A549 (cell line): ENCODE data around the gene LSR.
"Not testable (repeated sequence)": the region's sequence is repeated elsewhere in the genome, so short reads cannot be mapped to it uniquely, and the experiment has no call there.

Source experiments
- CHD2 ChIP-seq: fragments of 150-350 bp; IDR thresholded peaks from 2 replicates; pipeline ENCODE4 v1.6.1; 2014; ENCODE audit warnings: low read length; ENCODE audit not compliant: partially characterized antibody
- ESRRA ChIP-seq: fragments of 150-350 bp; IDR thresholded peaks from 2 replicates; pipeline ENCODE4 v1.6.1; 2014; ENCODE audit warnings: mild to moderate bottlenecking, low read length, borderline replicate concordance
- FOSL2 ChIP-seq, 2 experiments: fragments of 450-650 bp in 1 of 2; fragments of >200 bp in 1 of 2; sonication (Bioruptor Twin) in 1 of 2; formaldehyde crosslinking; IDR thresholded peaks; 2 replicates each; pipeline versions ENCODE4 v1.5.0 to v1.6.1; 2016 to 2020; ENCODE audit warnings: mild to moderate bottlenecking in 1 of 2, moderate library complexity in 1 of 2
- HEYL ChIP-seq: fragments of 250-450 bp; sonication (Bioruptor Pico); IDR thresholded peaks from 2 replicates; pipeline ENCODE4 v1.8.0; 2021; ENCODE audit warnings: mild to moderate bottlenecking, moderate library complexity
- HOXB13 ChIP-seq: fragments of 250-450 bp; sonication (Bioruptor Pico); IDR thresholded peaks from 2 replicates; pipeline ENCODE4 v1.5.0; 2020; ENCODE audit warnings: low read depth, mild to moderate bottlenecking, moderate library complexity
- JUN ChIP-seq, 2 experiments: fragments of >200 bp; sonication (Bioruptor Twin); formaldehyde crosslinking; IDR thresholded peaks; 2 replicates in 1 of 2; 3 replicates in 1 of 2; pipeline ENCODE4 v1.6.1; 2016 to 2017
- KDM1A ChIP-seq: fragments of 200-600 bp; sonication (generic); IDR thresholded peaks from 2 replicates; pipeline ENCODE4 v1.6.1; 2016; ENCODE audit warnings: low read depth, mild to moderate bottlenecking
- KDM5A ChIP-seq: fragments of 200-600 bp; sonication (generic); IDR thresholded peaks from 2 replicates; pipeline ENCODE4 v1.6.1; 2016; ENCODE audit warnings: antibody characterized with exemption, mild to moderate bottlenecking
- NPAS2 ChIP-seq: fragments of 250-450 bp; sonication (Bioruptor Pico); IDR thresholded peaks from 2 replicates; pipeline ENCODE4 v1.8.0; 2022; ENCODE audit warnings: mild to moderate bottlenecking, moderate library complexity, borderline replicate concordance
- POLR2A ChIP-seq: IDR thresholded peaks from 2 replicates; pipeline ENCODE4 v1.6.1; 2012; ENCODE audit warnings: mild to moderate bottlenecking, low read length
- RAD21 ChIP-seq, 2 experiments: fragments of >200 bp in 1 of 2; sonication (Bioruptor Twin) in 1 of 2; formaldehyde crosslinking in 1 of 2; IDR thresholded peaks in 1 of 2; conservative IDR thresholded peaks in 1 of 2; 2 replicates in 1 of 2; 3 replicates in 1 of 2; pipeline ENCODE4 v1.6.1; 2012 to 2018; ENCODE audit warnings: inconsistent platforms in 1 of 2
- ZFP36 ChIP-seq: fragments of 450-650 bp; IDR thresholded peaks from 2 replicates; pipeline ENCODE4 v1.6.1; 2014; ENCODE audit warnings: borderline replicate concordance; ENCODE audit not compliant: partially characterized antibody
- TF ChIP-seq, protein P1 (sequence below): fragments of >200 bp; sonication (Bioruptor Twin); formaldehyde crosslinking; IDR thresholded peaks from 3 replicates; pipeline ENCODE4 v1.5.1; 2016
- TF ChIP-seq, protein P2 (sequence below): fragments of 250-450 bp; sonication (Bioruptor Pico); IDR thresholded peaks from 2 replicates; pipeline ENCODE4 v1.5.0; 2021; ENCODE audit warnings: mild to moderate bottlenecking, moderate library complexity, borderline replicate concordance

DNA sequence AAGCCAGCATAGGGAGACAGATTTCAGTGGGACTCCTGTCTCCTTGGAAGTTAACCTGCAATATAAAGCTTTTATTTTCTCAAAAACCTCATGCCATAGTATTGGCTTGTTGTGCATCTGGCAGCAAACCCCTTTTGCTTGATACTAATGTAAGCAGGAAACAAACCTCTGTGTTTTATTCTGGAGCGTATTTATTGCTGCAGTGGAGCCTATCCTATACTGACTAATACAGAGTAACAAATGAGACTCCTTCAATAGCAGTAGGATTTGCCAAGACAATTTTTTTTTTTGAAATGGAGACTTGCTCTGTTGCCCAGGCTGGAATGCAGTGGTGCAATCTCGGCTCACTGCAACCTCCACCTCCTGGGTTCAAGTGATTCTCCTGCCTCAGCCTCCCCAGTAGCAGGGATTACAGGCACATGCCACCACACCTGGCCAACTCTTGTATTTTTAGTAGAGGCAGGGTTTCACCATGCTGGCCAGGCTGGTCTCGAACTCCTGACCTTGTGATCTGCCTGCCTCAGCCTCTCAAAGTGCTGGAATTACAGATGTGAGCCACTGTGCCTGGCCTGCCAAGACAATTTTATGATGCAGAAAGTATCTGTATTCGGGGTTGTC is 27.7 kb upstream of the LSR start:
- not testable (repeated sequence) for TF ChIP-seq KDM1A; HOXB13 (CRISPR knock-in tag); FOSL2 (IDR thresholded peaks at IDR 0.05); FOSL2 (CRISPR knock-in tag; IDR thresholded peaks at IDR 0.05); POLR2A; RAD21 (conservative IDR thresholded peaks at IDR 0.05 in 1 of 2, IDR thresholded peaks at IDR 0.05 in 1 of 2); NPAS2 (CRISPR knock-in tag); HEYL (CRISPR knock-in tag); CHD2; KDM5A; ZFP36; JUN (IDR thresholded peaks at IDR 0.05); ESRRA
- TF ChIP-seq, protein P1, sequence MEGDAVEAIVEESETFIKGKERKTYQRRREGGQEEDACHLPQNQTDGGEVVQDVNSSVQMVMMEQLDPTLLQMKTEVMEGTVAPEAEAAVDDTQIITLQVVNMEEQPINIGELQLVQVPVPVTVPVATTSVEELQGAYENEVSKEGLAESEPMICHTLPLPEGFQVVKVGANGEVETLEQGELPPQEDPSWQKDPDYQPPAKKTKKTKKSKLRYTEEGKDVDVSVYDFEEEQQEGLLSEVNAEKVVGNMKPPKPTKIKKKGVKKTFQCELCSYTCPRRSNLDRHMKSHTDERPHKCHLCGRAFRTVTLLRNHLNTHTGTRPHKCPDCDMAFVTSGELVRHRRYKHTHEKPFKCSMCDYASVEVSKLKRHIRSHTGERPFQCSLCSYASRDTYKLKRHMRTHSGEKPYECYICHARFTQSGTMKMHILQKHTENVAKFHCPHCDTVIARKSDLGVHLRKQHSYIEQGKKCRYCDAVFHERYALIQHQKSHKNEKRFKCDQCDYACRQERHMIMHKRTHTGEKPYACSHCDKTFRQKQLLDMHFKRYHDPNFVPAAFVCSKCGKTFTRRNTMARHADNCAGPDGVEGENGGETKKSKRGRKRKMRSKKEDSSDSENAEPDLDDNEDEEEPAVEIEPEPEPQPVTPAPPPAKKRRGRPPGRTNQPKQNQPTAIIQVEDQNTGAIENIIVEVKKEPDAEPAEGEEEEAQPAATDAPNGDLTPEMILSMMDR: not testable (repeated sequence)
- TF ChIP-seq, protein P2, sequence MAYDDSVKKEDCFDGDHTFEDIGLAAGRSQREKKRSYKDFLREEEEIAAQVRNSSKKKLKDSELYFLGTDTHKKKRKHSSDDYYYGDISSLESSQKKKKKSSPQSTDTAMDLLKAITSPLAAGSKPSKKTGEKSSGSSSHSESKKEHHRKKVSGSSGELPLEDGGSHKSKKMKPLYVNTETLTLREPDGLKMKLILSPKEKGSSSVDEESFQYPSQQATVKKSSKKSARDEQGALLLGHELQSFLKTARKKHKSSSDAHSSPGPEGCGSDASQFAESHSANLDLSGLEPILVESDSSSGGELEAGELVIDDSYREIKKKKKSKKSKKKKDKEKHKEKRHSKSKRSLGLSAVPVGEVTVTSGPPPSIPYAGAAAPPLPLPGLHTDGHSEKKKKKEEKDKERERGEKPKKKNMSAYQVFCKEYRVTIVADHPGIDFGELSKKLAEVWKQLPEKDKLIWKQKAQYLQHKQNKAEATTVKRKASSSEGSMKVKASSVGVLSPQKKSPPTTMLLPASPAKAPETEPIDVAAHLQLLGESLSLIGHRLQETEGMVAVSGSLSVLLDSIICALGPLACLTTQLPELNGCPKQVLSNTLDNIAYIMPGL: not testable (repeated sequence)
